Natural killer cell (primary cell): ENCODE results near the gene TBC1D4. TPM values are rescaled to one million over a fixed set of nuclear protein-coding genes. Genes with fewer than 3 reads are reported as not detected.

ENCODE experiments used
- ATAC-seq, 3 donors: fragments of 150-1000 bp in 2 of 3; fragments of 200-7000 bp in 1 of 3; cut with Tn5 transposase; 1 replicate in 1 of 3; 2 replicates in 2 of 3; pipeline ENCODE4 v1.10.0; 2021; ENCODE audit warnings: mild to moderate bottlenecking in 2 of 3, moderate library complexity in 2 of 3
- DNase-seq, 2 donors: peaks; one replicate each; pipeline versions ENCODE4 v3.0.0 to v3.0.0-alpha.2; 2013 to 2021; ENCODE audit warnings: mixed read lengths in 1 of 2
- H3K27ac ChIP-seq: one replicate; pipeline ENCODE4 v1.5.1; 2013; ENCODE audit warnings: mild to moderate bottlenecking, low read length
- H3K27me3 ChIP-seq: one replicate; pipeline ENCODE4 v1.6.1; 2013; ENCODE audit warnings: low read length; ENCODE audit not compliant: control insufficient read depth, insufficient read depth
- H3K36me3 ChIP-seq: one replicate; pipeline ENCODE4 v1.6.1; 2013; ENCODE audit warnings: low read length; ENCODE audit not compliant: control insufficient read depth, insufficient read depth
- H3K4me1 ChIP-seq: one replicate; pipeline ENCODE4 v1.6.1; 2013; ENCODE audit warnings: low read length; ENCODE audit not compliant: control insufficient read depth, insufficient read depth
- H3K4me3 ChIP-seq: one replicate; pipeline ENCODE4 v1.5.1; 2013; ENCODE audit warnings: low read length
- H3K9me3 ChIP-seq: one replicate; pipeline ENCODE4 v1.6.1; 2013; ENCODE audit warnings: low read length; ENCODE audit not compliant: control insufficient read depth, insufficient read depth
- H3K27ac Mint-ChIP-seq, 2 donors: one replicate each; pipeline ENCODE4 v1.8.0; 2022; ENCODE audit warnings: mild to moderate bottlenecking in 2 of 2, mixed read lengths in 2 of 2, moderate library complexity in 1 of 2
- H3K27me3 Mint-ChIP-seq, 2 donors: one replicate each; pipeline ENCODE4 v1.8.0; 2022; ENCODE audit warnings: low read depth in 2 of 2, mixed read lengths in 2 of 2
- H3K36me3 Mint-ChIP-seq: one replicate; pipeline ENCODE4 v1.8.0; 2022; ENCODE audit warnings: mixed read lengths
- H3K4me1 Mint-ChIP-seq, 2 donors: one replicate each; pipeline ENCODE4 v1.8.0; 2022; ENCODE audit warnings: mixed read lengths in 2 of 2
- H3K4me3 Mint-ChIP-seq: one replicate; pipeline ENCODE4 v1.8.0; 2022; ENCODE audit warnings: mild to moderate bottlenecking, moderate library complexity, mixed read lengths
- H3K9me3 Mint-ChIP-seq, 2 donors: one replicate each; pipeline ENCODE4 v1.8.0; 2022; ENCODE audit warnings: mixed read lengths in 2 of 2
- WGBS: methylation state at CpG from one replicate; pipeline ENCODE4 v1.1.7; 2013; ENCODE audit warnings: missing lambda C conversion rate; ENCODE audit not compliant: insufficient coverage; 5-methylcytosine and 5-hydroxymethylcytosine counted together
- intact Hi-C: fragments of 100-400 bp; cut with micrococcal nuclease; formaldehyde crosslinking; loops from one replicate; pipeline ENCODE4 v1.14.2; 2022
- total RNA-seq, 4 donors: library from RNA; stranded (reverse); fragments of 120-200 nt in 1 of 4; gene quantifications; one replicate each; pipeline versions ENCODE4 v1.2.3 to v1.2.4, GENCODE V29; 2013 to 2022
- TF ChIP-seq, protein P1 (sequence below): fragments of 200-600 bp; IDR thresholded peaks from one replicate; pipeline ENCODE4 v1.8.0; 2022; ENCODE audit warnings: antibody characterized with exemption

Gene TBC1D4
- total RNA-seq, 3 donors from 2014 or later (not counting 1 experiment from before 2014, with no cell fraction given), result 0.54 to 5.1 (median 3.7) TPM

DNA sequence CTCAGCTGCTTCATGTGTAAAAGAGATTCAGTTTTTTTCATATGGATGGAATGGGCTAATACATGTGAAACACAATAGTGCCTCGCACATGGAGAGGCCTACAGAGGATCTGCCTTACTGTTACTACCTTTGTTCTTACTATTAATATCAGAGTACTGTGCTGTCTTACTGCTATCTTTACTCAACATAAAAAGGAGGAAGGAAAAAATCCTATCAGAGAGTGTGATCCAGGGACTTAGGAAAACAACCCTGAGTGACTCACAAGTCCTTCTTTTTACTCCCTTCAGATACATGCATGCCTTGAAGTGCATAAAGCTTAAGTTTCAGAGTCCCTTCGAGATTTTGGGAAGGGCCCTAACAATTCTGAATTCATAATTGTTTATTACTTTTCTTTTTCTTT is 136.8 kb downstream of the TBC1D4 start:
- Histone ChIP-seq H3K4me3 (no peak overlapping the region), H3K36me3 (no peaks in the 10 kb centered on the region), H3K9me3 (no peaks in the 10 kb centered on the region), H3K4me1 (no peaks in the 10 kb centered on the region), H3K27me3 (no peaks in the 10 kb centered on the region), H3K27ac (no peak overlapping the region)
- intact Hi-C loops, result no loop called here
- 92% methylated on average over 1 of the region's 2 CpGs for WGBS
- TF ChIP-seq, protein P1, sequence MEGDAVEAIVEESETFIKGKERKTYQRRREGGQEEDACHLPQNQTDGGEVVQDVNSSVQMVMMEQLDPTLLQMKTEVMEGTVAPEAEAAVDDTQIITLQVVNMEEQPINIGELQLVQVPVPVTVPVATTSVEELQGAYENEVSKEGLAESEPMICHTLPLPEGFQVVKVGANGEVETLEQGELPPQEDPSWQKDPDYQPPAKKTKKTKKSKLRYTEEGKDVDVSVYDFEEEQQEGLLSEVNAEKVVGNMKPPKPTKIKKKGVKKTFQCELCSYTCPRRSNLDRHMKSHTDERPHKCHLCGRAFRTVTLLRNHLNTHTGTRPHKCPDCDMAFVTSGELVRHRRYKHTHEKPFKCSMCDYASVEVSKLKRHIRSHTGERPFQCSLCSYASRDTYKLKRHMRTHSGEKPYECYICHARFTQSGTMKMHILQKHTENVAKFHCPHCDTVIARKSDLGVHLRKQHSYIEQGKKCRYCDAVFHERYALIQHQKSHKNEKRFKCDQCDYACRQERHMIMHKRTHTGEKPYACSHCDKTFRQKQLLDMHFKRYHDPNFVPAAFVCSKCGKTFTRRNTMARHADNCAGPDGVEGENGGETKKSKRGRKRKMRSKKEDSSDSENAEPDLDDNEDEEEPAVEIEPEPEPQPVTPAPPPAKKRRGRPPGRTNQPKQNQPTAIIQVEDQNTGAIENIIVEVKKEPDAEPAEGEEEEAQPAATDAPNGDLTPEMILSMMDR, result no peak
- Mint-ChIP-seq H3K36me3 (no peaks in the 10 kb centered on the region), H3K27ac (no peak overlapping the region), H3K27me3 (no peaks in the 10 kb centered on the region), H3K4me1 (peaks cover 0 to 5% of the 10 kb centered on the region in 2 donors), H3K4me3 (no peak overlapping the region), H3K9me3 (no peaks in the 10 kb centered on the region)
- DNase-seq (no peak), ATAC-seq (no peak)

DNA sequence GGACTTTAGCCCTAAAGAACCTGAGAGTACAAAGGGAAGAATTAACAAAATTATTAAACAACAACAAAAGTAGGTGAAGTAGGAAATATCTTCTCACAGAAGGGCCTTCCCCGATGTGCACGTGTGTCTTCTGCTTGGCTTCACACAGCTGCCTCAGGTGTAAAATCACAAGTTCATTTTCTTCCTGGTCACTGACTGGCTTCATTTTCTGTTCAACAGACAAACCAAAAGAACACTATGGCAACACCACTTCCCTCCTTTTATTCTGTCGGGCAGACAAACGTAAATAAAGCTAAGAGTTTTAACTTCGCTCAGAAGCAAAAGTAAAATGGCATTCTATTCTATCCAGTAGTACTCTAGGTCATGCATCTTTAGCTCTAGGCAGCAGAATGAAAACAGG is 140.9 kb downstream of the TBC1D4 start:
- H3K27me3 Mint-ChIP-seq, result no peaks in the 10 kb centered on the region
- no peaks in the 10 kb centered on the region for H3K9me3 Mint-ChIP-seq
- no peak overlapping the region for H3K27ac ChIP-seq
- intact Hi-C loops, result no loop called here
- WGBS, result 51% methylated on average over 5 of the region's 5 CpGs
- H3K4me1 Mint-ChIP-seq, result peaks cover 0 to 5% of the 10 kb centered on the region in 2 donors
- DNase-seq (no peak), ATAC-seq (peak in 1 of 3 donors; percentile 61)
- no peak overlapping the region for H3K4me3 Mint-ChIP-seq
- H3K36me3 ChIP-seq, result no peaks in the 10 kb centered on the region
- H3K9me3 ChIP-seq, result no peaks in the 10 kb centered on the region
- TF ChIP-seq, protein P1, result no peak
- no peaks in the 10 kb centered on the region for H3K36me3 Mint-ChIP-seq
- no peak overlapping the region for H3K4me3 ChIP-seq
- no peaks in the 10 kb centered on the region for H3K27me3 ChIP-seq
- H3K27ac Mint-ChIP-seq, result no peak overlapping the region
- H3K4me1 ChIP-seq, result no peaks in the 10 kb centered on the region

DNA sequence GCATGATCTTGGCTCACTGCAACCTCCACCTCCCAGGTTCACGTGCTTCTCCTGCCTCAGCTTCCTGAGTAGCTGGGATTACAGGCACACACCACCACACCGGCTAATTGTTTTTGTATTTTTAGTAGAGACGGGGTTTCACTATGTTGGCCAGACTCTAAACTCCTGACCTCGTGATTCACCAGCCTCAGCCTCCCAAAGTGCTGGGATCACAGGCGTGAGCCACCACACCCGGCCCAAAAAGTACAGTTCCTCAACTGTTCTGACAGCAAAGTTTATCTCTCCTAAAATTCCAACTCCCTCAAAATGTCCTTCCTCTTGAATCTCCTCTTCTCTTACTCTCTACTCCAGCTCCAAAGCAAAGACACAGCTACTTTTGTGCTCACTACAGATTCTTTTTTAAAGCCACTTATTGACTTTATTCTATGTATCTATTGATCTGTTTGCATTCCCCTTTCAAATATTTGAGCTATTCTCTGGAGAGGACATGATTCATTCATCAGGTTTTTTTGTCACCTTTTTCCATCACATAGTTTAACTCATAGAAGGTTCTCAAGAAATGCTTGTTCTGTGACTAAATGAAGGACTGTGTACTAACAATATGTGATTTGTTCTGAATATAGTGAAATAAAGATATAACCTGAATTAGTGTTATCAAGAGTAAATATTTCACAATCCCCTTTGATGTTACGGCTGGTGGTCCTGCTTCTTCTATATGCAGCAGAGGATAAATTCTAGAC is 142.2 kb downstream of the TBC1D4 start:
- WGBS, result 94% methylated on average over 7 of the region's 7 CpGs
- Histone ChIP-seq H3K27me3 (no peaks in the 10 kb centered on the region), H3K27ac (no peak overlapping the region), H3K4me3 (no peak overlapping the region), H3K36me3 (no peaks in the 10 kb centered on the region), H3K9me3 (no peaks in the 10 kb centered on the region), H3K4me1 (no peaks in the 10 kb centered on the region)
- no peak for ATAC-seq
- H3K36me3 Mint-ChIP-seq, result no peaks in the 10 kb centered on the region
- H3K27me3 Mint-ChIP-seq, result peaks cover 0 to 2% of the 10 kb centered on the region in 2 donors
- DNase-seq, result no peak
- H3K4me3 Mint-ChIP-seq, result no peak overlapping the region
- H3K4me1 Mint-ChIP-seq, result peaks cover 0 to 5% of the 10 kb centered on the region in 2 donors
- intact Hi-C loops, result no loop called here
- no peaks in the 10 kb centered on the region for H3K9me3 Mint-ChIP-seq
- TF ChIP-seq, protein P1, result no peak
- no peak overlapping the region for H3K27ac Mint-ChIP-seq
